Amniotic stem cell (primary cell): Measurements from ENCODE around the gene ST3GAL4.
A peak's percentile ranks its signal among the peaks of the same experiment; 100 is the strongest.
"Not testable (repeated sequence)": the region's sequence is repeated elsewhere in the genome, so short reads cannot be mapped to it uniquely, and the experiment has no call there.

Source experiments
- DNase-seq: peaks from one replicate; lab custom pipeline; 2025; lab: John Stamatoyannopoulos, UW

ST3GAL4 gene, protein sequence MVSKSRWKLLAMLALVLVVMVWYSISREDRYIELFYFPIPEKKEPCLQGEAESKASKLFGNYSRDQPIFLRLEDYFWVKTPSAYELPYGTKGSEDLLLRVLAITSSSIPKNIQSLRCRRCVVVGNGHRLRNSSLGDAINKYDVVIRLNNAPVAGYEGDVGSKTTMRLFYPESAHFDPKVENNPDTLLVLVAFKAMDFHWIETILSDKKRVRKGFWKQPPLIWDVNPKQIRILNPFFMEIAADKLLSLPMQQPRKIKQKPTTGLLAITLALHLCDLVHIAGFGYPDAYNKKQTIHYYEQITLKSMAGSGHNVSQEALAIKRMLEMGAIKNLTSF

DNA sequence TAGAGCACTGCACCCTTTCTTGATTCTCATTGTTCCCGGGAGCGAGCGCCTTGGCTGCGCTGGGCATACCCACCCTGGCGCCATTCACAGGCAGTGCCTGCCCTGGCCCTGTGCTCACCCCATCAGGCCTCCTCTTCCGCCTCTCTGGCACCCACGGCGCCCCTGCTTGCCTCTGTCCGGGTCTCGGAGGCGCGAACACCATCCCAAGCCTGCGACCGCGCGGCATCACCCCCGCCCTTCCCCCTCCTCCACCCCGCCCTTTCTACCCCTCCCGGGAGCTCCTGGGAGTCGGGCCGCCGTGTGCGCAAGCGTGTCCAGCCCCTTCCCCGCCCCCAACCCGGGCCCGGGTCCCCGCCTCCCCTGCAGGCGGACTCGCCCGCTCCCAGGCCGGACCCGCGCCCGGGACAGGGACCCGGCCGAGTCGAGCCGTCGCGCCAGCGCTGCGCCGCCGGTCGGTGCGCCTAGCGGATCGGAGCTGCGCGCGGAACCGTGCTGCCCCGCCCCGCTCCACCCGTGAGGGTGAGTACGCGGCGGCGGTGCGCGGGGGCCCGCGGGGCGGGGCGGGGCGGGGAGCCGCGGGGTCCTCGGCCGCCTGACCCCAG, at the start of gene ST3GAL4:
ST3GAL4 (plus strand) TSS at position 363 of the 602 bp plus-strand sequence. CDS start 50,470 bp downstream, outside the sequence.
- DNase-seq = no peak

DNA sequence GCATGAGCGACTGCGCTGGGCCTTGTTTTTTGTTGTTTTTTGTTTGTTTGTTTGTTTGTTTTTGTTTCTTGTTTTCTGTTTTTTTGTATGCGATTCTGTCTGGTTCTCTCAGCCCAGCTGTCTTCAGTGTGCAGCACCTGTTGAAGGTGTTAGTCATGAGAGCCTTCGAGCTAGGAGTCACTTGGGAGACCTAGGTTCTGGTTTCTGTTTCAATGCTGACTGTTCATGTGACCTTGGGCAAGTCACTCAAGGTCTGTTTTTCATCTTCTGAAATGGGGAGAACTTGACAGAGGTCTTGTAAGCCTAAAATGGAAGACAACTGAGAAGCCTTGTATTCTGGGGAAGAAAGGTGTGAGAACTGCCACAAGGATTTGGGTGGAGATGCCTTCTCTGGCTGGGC, 49.8 kb upstream of the ST3GAL4 start:
- no peak for DNase-seq

DNA sequence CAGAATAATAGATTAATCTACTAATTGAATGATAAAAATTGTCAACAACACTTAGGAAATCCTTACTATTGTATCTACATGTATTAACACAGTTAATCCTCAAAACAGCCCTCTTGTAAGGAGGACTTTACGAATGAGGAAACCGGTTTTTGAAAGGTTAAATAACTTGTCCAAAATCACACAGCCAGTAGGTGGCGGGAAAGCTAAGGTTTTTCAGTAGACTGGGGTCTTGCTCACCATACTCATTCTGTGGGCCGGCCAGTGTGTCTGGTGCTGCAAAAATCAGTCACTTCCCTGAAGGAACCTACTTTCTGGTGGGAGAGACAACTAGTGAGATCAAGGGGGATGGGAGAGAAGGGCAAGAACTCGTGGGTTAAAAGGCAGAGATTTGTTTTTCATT, 47.8 kb upstream of the ST3GAL4 start:
- DNase-seq = peak; percentile 53

DNA sequence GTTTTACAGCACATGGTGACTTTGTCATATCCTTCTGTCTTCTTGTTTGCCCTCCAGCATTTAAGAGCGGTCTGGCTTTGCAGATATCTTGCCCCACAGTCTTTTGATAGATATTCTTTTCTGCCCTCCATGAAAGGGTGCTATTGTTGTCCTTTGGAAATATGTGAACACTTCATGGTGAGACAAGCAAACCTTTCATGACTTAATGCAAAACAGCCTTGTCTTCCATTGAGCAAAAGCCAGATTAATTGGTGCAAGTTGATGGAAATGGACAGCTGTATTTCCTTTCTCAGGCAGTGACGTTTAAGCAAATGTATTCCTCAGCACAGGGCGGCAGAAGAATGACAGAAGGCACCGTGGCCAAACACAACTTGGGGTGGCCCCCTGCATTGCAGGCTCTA, 47.2 kb upstream of the ST3GAL4 start:
- DNase-seq = no peak

DNA sequence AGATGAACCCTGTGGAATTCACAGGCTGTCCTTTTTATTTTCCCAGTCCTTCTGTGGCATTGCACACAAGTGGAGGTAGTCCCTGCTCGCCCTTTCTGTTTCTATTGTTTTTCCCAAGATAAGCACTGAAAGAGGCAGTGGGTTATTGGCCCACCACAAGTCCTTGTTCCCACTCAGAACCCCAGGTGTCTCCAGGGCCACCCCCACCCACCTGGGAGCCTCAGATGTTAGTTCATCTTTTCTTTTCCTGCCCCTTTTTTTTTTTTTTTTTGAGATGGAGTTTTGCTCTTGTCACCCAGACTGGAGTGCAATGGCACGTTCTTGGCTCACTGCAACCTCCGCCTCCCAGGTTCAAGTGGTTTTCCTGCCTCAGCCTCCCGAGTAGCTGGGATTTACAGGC, 46.7 kb upstream of the ST3GAL4 start:
- DNase-seq = not testable (repeated sequence)

DNA sequence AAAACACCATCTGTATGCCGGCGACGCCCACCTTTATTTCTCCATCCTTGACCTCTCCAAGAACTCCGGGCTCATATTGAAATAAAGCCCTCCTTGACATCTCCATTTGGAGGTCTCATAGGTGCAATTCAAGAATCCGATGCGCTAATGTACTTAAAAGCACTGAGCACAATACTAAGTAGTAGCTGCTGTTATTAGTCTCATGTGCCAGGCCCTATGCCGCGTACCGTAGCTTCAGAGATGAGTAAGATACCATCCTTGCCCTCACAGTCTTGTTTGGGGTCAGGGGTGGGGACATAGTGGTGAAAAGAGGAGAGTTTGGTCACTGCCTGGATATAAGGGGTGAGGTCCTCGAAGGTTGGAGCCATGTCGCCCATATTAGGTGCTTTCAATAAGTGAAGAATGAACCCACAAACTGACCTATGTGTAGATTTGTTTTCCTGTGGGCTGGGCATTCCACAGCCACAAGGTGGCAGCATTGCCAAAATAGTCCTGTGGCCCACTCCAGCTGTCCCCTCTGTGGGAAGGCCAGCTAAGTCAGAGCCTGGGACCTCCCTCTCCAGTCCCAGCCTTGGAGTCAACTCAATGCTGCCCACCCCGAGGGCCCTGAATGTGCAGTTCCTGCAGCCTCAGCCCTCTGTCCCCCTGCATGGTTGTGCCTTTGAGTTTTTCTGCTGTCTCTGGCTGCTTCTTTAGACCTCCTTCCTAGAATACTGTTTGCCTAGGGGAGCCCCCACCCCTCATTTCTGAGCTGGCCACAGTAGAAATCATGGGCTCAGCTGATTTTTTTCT, 45.1 kb upstream of the ST3GAL4 start:
- DNase-seq = peak; percentile 33

DNA sequence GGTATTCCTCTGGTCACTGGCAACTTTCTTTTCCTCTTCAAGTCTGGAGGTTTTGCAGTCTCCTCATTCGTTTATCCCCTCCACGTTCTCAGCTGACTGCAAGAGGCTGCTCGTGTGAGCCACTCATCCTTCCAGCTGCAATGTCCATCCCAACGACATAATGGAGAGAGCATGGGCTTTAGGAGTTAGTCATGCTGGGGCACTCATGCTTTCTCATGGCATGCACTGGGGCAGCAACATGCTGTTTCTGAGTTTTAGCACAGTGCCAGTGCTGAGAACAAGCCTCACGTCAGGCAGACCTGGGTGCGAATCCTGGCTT, 44.5 kb upstream of the ST3GAL4 start:
- DNase-seq = no peak

DNA sequence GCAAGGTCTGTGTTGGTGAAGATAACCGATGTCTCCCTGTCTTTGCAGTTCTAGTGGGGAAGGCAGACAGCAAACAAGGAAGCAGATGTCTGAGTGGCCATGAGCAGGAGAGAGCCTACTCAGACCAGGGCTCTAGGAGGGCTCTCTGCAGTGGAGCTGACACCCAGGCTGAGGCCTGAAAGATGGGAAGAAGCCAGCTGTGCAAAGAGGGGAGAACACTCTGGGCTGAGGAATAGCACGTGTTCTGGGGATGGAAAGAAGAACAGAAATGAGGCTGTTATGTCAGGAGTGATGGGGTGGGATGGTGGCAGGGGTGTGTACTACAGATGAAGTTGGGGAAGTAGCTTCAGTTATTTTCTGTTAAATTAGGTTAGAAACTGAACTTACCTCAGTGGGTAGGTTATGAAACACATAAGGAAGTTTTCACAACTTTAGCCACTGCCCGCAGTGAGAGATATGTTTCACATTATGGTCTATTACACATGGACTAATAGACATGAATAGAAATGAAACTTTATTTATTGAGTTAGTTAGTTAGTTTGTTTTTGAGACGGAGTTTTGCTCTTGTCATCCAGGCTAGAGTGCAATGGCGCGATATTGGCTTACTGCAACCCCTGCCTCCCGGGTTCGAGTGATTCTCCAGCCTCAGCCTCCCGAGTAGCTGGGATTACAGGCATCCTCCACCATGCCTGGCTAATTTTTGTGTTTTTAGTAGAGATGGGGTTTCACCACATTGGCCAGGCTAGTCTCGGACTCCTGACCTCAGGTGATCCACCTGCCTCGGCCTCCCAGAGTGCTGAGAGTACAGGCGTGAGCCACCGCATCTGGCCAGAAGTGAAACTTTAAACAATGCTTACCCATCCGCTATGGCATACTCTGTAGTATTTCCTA, 43.8 kb upstream of the ST3GAL4 start:
- DNase-seq = no peak

DNA sequence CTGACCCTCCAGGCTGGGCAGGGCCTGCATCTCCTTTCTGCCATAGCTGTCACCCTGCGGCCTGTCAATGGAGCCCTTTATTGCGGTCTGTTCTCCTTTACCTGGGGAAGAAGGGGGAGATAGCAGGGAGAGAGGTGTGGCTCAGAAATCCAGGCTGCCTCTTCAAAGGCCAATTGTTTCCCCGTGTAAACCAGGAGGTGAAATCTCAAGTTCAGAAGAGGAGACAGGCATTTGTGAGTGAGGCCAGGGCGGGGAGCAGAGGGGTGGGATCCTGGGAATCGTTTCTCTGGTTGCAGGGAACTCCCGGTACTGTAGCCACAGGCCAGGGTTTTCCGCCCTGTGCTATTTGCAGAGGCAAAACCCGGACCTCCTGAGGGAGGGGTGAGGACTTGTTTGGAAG, 42.5 kb upstream of the ST3GAL4 start:
- DNase-seq = no peak

DNA sequence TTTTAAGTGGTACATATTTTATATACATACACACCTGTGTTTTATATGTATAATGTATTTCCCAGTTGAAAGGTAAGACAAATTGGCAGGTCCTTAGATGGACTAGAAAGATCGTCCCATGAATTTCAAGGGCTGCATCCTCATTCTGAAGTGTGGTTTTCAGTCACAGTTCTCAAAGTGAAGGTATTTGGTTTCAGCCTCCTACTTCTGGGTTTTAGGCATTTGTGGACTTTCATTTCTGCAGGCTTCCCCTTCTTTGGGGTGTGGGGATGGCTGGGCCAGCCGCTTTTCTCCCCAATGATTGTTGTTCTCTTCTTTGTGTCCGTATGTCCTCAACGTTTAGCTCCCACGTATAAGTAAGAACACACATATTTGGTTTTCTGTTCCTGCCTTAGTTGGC, 41.7 kb upstream of the ST3GAL4 start:
- no peak for DNase-seq

DNA sequence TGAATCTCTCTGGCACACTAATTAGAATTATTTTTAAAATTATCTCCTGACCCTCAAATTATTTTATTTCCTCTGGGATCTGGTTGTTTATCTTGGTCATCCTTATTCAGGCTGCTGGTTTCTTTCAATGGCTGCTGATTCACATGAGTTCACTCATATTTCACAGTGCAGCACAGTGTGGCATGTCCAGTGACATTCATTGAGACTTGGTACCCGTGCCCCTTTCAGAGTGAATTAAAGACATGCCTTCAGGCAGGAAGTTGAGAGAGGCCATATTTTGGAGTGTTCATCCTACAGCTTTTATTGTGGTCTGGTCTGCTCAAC, 38.1 kb upstream of the ST3GAL4 start:
- DNase-seq = no peak

DNA sequence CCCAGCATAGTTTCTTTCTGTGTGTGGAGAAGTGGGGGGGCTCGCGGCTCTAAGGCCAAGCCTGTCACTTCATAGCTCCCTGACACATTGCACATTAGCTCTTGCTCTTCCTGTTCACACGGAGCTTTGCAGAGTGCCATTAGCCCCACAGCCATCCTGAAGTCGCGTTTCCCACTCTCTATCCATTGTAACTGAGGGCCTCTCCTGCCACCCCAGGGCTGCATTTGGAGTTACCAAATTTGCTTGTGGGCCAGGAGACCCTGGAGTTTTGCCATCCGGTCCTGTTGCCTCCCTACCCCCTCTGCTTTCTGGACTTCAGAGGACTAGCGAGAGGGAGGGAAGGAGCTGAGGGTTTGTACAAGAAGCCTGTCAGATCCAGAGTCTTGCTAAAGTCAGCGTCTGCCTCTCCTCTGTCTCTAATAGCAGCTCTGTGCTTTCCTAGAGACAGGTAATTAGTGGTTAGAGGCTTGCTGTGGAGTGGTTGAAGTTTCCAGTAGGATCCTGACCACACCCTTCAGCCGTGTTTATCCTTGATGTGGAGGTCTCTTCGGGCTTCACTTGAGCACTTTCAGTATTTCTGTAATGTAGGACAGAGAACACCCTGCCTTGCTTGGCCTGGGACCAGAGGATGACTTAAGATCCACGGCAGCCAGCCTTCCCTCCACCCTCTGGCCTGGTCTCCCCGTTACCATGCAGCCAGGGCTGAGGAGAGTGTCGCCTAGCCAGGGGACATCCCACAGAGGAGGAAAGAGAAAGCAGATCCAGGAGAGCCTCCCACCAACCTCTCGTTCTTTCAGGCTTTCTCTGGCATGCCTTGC, 37.5 kb upstream of the ST3GAL4 start:
- peak; percentile 30 for DNase-seq

DNA sequence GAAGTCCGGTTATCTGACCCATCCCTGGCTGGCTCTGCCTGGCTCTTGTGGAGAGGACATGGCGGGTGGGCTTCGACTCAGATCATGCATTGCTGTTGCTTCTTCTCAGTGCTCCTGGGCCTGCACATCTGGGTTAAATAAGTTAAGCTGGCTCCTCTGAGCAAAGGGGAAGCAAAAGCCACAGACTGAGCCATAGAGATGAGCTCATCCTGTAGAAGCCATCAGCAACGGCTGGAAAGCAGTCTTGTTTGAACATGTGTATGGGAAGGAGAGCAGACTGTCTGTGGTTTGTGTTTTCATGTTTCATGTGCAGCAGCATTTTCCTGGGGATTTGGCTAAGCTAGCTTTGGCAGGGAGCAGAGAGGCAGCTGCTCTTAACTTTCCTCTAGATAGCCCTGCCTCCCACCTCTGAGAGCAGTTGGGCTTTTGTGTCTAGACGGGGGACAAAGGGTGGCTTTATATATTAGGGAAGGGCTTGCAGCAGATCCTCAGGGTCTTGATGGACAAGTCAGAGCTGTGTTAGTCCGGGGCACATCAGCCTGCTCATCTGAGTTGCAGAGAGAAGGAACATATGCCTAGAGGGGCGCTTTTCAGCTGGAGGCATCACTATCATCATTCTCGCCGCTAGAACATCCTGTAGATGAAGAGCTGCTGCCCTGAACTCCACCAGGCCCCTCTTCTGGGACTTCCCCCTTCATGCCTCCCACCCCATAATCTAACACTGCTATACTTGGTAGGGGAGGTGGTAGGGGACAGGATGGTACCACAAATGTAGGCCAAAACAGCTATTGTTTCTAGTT, 36.7 kb upstream of the ST3GAL4 start:
- peak; percentile 71 for DNase-seq

DNA sequence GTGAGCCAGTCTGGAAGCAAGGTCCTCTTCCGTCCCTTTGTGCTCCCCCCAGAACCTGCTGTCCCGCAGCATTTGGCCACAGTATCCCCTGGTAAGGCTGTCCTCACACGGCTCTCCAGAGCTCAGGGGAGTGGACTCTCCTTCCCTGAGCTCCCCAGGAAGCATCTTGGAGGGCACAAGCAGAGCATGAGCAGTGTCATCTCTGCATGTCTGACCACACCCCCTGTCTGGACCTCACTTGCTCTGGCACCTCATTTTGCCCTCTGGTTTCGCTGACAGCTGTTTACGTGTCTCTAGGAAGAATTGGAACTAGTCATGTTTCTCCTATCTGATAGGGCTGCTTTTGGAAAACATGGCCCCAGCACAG, 36.1 kb upstream of the ST3GAL4 start:
- no peak for DNase-seq

DNA sequence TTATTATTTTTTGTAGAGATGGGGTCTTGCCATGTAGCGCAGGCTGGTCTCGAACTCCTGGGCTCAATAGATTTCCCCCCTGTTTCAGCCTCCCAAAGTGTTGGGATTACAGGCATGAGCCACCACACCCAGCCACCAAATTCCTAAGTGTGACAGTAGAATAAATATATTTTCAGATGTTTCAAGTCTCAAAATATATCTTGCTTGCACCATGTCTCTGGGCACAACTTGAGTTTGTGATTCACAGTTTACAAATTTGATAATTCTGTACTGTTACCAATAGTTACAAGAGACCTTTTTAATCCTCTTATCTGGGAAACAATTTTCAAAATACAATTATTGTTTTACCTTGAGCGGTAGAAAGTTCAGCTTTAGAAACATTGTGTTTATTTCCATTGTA, 32.5 kb upstream of the ST3GAL4 start:
- no peak for DNase-seq

DNA sequence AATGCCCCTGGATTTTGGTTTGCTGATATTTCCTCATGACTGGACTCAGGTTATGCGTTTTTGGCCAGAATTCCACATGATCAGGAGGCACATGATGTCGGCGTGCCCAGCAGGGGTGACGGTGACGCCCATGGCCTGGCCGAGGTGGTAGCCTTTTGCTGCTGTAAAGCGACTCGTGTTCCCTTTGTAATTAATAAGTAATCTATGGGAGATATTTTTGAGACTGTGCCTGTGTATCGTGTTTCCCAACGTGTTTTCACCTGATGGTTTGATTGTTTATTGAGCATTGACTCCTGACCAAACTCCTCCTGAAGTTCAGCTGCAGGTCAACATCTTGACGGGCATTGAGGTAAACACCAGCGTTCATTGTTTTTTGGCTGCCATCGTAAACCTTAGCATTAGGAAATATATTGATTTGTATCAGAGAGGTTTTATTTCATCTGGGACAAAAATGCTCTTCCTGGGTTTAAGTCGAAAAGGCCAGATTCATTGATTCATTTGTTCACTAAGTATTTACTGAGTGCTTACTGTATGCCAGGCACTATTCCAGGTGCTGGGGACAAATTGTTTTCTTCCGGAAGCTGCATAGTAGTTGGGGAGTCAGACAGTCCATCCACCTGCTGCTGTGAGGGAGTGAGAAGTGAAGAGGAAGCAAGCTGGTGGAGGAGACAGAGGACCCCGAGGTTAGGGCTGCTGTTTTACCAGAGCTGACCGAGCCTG, 28.0 kb upstream of the ST3GAL4 start:
- no peak for DNase-seq

DNA sequence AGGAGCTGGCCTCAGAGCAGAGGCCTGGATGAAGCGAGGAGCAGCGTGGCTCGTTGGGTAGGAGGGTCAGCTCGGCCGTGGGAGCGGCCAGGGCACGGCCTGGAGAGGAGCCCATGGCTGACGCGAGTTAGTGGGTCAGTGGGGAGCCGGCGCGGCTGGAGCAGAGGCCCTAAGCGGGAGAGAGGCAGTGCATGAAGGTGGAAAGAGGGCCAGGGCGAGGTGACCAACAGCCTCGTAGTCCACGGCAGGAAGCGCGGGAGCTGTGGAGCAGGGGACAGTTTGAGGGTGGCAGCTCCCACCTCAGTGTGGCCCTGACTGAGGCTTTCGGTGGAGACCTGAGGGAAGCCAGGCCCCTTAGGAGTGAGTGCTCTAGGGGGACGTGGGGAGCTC, 27.5 kb upstream of the ST3GAL4 start:
- DNase-seq = no peak

DNA sequence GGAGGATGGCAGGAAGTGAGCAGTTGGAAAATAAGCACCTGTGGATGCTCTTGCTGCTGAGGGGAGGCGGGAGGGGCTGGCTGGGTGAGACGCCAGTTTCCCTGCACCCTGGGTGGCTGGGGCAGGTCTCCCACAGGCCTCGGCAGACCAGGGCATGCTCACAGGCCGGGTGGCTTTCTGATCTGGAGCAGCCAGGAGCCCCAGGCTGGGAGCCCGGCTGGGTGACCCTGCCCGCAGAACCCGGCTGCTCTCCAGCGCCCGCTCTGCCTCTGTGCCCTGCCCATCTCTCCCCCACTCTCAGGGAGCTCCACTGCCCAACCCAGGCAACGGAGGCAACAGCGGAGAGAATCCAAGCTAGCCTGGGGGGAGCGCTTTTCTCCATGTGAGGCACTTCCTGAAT, 27.0 kb upstream of the ST3GAL4 start:
- DNase-seq = no peak

DNA sequence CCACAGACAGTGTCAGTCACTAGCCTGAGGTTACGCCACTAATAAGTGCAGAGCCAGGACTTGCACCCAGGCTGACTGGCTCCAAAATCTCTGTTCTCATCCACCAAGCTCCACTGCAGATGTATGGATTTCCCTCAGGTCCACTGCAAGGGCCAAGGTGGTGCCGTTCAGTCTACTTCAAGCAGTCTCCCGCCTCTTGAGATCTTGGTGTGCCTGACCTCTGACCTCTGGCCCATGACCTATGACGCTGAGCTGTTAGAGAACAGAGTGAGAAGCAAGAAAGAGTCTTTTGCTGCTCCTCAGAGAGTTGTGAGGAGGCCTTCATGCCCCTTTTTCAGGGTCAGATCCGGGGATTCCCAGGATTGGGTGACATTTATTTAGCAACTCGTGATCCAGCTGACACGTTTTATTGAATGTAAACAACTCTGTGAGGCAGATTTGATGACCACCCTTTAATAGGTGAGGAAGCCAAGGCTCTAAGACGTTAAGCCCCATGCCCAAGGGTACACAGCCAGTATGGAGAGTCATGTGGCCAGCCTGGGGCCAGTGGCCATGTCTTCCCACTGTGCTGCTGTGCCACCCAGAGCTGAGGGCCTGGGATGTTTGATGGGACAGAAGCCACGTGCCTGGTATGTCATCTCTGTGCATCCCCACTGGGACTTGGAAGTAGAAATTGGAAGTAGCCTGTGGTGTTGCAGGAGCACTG, 26.4 kb upstream of the ST3GAL4 start:
- DNase-seq = no peak
